CD4-positive, alpha-beta T cell treated with Interleukin-21 for 1 hour (primary cell): ENCODE results near the gene SRRM5.
"Not testable (repeated sequence)": the region's sequence is repeated elsewhere in the genome, so short reads cannot be mapped to it uniquely, and the experiment has no call there.

Experiments used
- DNase-seq: peaks from one replicate; pipeline ENCODE4 v3.0.0-alpha.2; 2020

SRRM5 gene

GRCh38 chr19:43616306-43616705, 4.4 kb downstream of the SRRM5 start:
- DNase-seq = no peak

- DNase-seq = no peak
Observed at GRCh38 chr19:43616954-43617353, 5.1 kb downstream of the SRRM5 start.

- DNase-seq = peak; percentile 43
Observed at GRCh38 chr19:43618921-43619261, 7.0 kb downstream of the SRRM5 start.

DNA sequence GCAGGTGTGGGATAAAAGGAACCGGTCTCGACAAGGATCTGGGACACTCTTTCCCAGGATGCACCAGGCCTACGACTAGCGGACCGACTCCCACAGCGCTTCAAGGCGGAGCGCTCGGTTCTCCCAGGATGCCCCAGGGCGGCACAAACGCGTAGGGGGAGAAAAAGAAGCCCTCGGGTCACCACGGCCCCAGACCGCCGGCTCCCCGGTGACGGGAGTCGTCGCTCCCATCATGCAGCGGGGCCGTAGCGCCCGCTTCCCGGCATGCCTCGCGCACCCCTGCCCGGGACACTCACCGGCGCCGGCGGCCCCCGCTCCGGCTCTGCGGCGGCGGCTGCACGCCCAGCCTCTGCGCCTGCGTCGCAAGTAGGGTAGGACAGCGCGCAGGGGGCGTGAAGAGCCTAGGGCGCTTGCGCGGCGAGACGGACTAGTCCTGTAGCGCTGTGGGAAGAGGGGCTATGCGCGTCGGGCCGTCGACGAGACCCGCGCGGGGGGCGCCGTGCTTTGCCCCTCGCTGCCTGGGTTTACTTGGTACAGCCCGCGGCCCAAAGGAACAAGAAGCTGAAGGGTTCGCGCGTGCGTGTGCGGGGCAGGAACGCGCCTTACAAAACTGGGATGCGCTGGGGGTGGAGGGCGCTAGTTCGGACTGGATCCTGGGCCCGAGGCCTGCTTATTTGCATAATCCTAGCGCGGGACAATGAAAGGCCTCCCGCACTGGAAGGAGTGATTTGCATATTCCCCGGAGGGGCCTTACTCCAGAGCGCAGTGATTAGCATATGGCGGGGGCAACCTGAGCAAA, 7.6 kb downstream of the SRRM5 start, which contains the start of gene ZNF428:
Gene ZNF428, minus strand, starts transcription at position 368 of the 799 bp plus-strand sequence. CDS start 5,325 bp downstream, outside the sequence.
- peak; percentile 91 for DNase-seq

DNA sequence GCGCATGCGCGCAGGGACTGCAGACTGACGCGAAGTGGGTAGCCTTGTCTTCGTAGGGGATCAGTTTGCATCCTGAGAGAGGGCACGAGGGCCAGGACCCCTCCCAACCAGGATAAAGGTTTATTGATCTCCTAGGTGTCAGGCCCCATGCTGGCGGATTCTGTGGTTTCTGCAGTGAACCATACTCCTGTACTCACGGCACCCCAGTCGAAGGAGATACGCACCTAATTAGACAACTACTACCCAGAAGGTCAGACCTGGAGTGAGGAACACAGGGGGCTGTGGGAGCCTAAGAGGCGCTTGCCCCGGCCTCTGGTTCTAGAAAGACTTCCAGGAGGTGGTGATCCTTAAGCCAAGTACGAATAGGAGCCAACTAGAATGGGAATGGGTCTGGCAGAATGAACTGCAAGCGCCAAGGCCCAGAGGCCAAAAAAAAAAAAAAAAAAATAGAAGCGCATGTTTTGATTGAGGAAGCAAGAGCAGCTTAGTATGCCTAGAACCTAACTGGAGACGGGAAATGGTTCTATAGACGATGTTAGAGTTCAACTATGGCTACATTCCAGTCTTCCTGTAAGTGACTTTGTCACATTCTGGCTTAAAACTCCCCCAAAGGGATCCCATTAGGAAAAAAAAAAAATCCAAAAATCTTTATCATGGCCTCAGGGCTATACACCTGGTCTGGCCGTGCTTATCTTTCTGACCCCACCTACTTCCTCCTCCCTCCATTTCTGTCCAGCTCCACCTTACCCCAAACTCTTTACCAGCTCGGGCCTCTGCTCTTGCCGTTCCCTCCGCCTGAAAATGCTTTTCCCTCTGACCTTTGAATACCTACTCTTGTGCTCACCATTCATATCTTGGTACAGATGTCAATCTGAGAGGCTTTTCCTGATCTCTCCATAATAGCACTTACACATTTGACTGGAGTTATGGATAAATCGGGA, 8.4 kb downstream of the SRRM5 start:
- DNase-seq = peak; percentile 88

GRCh38 chr19:43622070-43622469, 10.2 kb downstream of the SRRM5 start:
- no peak for DNase-seq

GRCh38 chr19:43622956-43623355, 11.1 kb downstream of the SRRM5 start:
- DNase-seq = no peak

DNA sequence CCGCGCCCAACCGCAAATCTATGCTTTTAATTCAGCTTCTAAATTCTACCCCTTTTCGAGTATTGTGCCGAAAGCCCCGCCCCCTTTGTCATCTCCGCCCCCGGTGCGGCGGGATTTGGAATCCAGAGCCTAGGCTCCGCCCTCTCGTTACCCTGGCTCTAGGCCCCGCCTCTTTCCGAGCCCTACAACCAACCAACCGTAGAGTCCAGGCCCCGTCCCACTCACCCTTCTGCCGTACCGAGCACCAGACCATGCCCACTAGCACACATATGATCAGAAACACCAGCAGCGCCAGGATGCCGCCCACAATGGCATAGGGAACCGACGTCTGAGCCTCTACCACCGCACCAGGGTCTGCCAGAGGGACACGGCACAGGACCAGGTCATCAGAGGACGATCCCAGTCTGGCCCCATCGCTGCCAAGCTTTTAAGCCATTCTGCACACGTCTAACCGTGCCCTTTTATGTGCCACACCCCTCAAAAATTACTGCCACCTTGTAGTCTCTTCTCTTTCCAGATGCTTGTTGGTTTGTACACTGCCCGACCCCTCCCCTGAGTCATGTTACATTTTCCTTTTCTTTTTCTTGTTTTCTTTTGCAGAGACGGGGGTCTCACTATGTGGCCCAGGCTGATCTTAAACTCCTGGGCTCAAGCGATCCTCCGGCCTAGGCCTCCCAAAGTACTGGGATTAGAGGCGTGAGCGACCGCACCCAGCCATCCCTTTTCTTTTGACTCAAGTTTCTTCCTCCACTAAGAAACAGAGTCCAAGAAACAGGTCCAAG, 12.2 kb downstream of the SRRM5 start:
- DNase-seq = no peak

GRCh38 chr19:43624933-43625332, 13.0 kb downstream of the SRRM5 start:
- DNase-seq = peak; percentile 89

GRCh38 chr19:43625918-43626579, 14.2 kb downstream of the SRRM5 start:
- no peak for DNase-seq

- no peak for DNase-seq
Observed at GRCh38 chr19:43626838-43627237, 14.9 kb downstream of the SRRM5 start.

- no peak for DNase-seq
Observed at GRCh38 chr19:43628646-43629326, 16.9 kb downstream of the SRRM5 start.

DNA sequence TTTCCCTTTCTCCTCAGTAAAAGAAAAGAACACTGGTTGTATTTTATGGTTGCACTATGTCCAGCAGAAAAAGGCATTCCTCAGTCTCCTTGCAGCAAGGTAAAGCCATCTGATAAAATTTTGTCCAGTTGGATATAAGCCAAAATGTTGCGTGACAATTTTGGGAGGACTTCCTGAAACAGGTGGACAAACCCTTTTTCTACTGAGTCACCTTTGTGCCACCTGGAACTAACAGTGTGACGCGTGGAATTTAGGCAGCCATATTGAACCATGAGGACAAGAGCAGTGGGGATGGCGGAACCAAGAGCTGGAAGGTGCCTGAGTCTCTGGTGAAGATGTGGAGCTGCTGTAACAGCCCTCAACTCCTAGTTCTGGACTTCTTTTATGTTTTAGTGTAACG, 19.6 kb downstream of the SRRM5 start:
- no peak for DNase-seq

DNA sequence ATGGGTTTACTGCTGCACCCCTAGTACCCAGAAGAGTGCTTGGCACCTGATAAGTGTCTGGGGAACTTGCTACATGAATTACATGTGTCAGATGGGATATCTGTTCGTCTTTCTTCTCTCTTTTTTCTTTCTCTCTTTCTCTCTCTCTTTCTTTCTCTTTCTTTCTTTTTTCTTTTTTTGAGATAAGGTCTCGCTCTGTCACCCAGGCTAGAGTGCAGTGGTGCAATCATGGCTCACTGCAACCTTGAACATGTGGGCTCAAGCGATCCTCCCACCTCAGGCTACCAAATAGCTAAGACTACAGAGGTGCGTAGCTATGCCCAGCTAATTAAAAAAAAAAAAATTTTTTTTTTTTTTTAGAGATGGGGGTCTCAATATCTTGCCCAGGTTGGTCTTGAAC, 21.6 kb downstream of the SRRM5 start:
- DNase-seq = no peak

GRCh38 chr19:43634068-43634467, 22.2 kb downstream of the SRRM5 start:
- no peak for DNase-seq

- DNase-seq = no peak
Observed at GRCh38 chr19:43634506-43634871, 22.6 kb downstream of the SRRM5 start.

- no peak for DNase-seq
Observed at GRCh38 chr19:43634872-43635560, 23.1 kb downstream of the SRRM5 start.

- not testable (repeated sequence) for DNase-seq
Observed at GRCh38 chr19:43635561-43635940, 23.7 kb downstream of the SRRM5 start.

GRCh38 chr19:43636121-43636683, 24.3 kb downstream of the SRRM5 start:
- no peak for DNase-seq

DNA sequence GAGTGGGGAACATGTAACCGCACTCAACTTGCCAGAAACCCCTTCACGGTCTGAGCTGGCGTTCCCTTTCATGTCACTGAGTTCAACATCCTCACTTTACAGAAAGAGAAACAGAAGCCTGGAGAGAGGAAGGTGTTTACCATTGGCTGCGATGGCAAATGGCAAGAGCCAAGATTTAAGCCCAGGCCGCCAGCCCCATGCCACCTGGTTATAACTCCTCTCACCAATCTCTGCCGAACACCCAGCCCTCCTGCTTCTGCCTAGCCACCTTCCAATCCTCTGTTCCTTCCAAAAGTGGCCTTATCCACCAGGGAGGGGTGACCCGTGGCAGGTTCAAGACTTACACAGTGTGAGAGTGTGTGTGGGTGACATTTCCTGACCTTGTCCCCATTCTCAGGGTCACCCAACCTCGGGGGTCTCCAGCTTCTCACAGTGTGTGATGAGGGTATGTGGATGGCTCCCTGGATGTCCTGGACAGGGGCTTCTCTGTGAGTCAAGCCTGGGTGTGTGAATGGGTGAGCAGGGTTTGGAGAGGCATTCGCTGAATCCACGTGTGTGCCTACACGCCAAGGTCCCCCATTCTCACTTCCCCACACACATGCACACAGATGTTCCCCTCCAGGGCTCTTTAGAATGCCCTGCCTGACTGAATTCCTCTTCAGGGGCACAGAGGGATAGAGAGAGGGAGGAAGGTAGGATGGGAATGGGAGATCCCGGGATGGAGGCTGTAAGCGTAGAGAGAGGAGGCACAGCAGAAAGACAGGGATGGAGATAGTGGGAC, 26.5 kb downstream of the SRRM5 start:
- no peak for DNase-seq
